ENCODE data around the gene ANKRA2.

ANKRA2 gene

GRCh38 chr5:73542020-73542419 is 23.4 kb downstream of the ANKRA2 start:
- H3K9me3 ChIP-seq (ENCODE audit: control insufficient read depth, insufficient read depth, low read length) = no peaks in the 10 kb centered on the region

GRCh38 chr5:73540192-73540591 is 25.2 kb downstream of the ANKRA2 start:
- H3K27me3 ChIP-seq (ENCODE audit: control insufficient read depth, insufficient read depth, low read length) = no peaks in the 10 kb centered on the region
- peaks cover 6% of the 10 kb centered on the region for H3K4me1 ChIP-seq (ENCODE audit: control insufficient read depth, insufficient read depth, low read length)
- no peak overlapping the region for H3K9ac ChIP-seq (ENCODE audit: low read depth, low read length)
- no peaks in the 10 kb centered on the region for H3K36me3 ChIP-seq (ENCODE audit: control insufficient read depth, insufficient read depth, low read length)
- H3K9me3 ChIP-seq (ENCODE audit: control insufficient read depth, insufficient read depth, low read length) = no peaks in the 10 kb centered on the region
- no peak overlapping the region for H3K4me3 ChIP-seq (ENCODE audit: low read depth, low read length)

More at GRCh38 chr5:73542020-73542419, 23.4 kb downstream of the ANKRA2 start:
- H3K9ac ChIP-seq (ENCODE audit: low read depth, low read length) = no peak overlapping the region
- H3K27me3 ChIP-seq (ENCODE audit: control insufficient read depth, insufficient read depth, low read length) = no peaks in the 10 kb centered on the region
- no peaks in the 10 kb centered on the region for H3K36me3 ChIP-seq (ENCODE audit: control insufficient read depth, insufficient read depth, low read length)
- peaks cover 6% of the 10 kb centered on the region for H3K4me1 ChIP-seq (ENCODE audit: control insufficient read depth, insufficient read depth, low read length)
- H3K4me3 ChIP-seq (ENCODE audit: low read depth, low read length) = no peak overlapping the region

- Histone ChIP-seq H3K36me3 (ENCODE audit: control insufficient read depth, insufficient read depth, low read length) (no peaks in the 10 kb centered on the region), H3K4me1 (ENCODE audit: control insufficient read depth, insufficient read depth, low read length) (peaks cover 6% of the 10 kb centered on the region), H3K27me3 (ENCODE audit: control insufficient read depth, insufficient read depth, low read length) (no peaks in the 10 kb centered on the region), H3K9ac (ENCODE audit: low read depth, low read length) (no peak overlapping the region), H3K4me3 (ENCODE audit: low read depth, low read length) (no peak overlapping the region), H3K9me3 (ENCODE audit: control insufficient read depth, insufficient read depth, low read length) (no peaks in the 10 kb centered on the region)
Measured at GRCh38 chr5:73539730-73540129, 25.7 kb downstream of the ANKRA2 start.

- H3K9me3 ChIP-seq (ENCODE audit: control insufficient read depth, insufficient read depth, low read length) = no peaks in the 10 kb centered on the region
- H3K27me3 ChIP-seq (ENCODE audit: control insufficient read depth, insufficient read depth, low read length) = no peaks in the 10 kb centered on the region
- no peak overlapping the region for H3K4me3 ChIP-seq (ENCODE audit: low read depth, low read length)
- no peaks in the 10 kb centered on the region for H3K4me1 ChIP-seq (ENCODE audit: control insufficient read depth, insufficient read depth, low read length)
- H3K36me3 ChIP-seq (ENCODE audit: control insufficient read depth, insufficient read depth, low read length) = no peaks in the 10 kb centered on the region
- no peak overlapping the region for H3K9ac ChIP-seq (ENCODE audit: low read depth, low read length)
Measured at GRCh38 chr5:73534971-73535370, 30.5 kb downstream of the ANKRA2 start.

- H3K4me3 ChIP-seq (ENCODE audit: low read depth, low read length) = no peak overlapping the region
- no peaks in the 10 kb centered on the region for H3K36me3 ChIP-seq (ENCODE audit: control insufficient read depth, insufficient read depth, low read length)
- H3K27me3 ChIP-seq (ENCODE audit: control insufficient read depth, insufficient read depth, low read length) = no peaks in the 10 kb centered on the region
- H3K9ac ChIP-seq (ENCODE audit: low read depth, low read length) = no peak overlapping the region
- no peaks in the 10 kb centered on the region for H3K9me3 ChIP-seq (ENCODE audit: control insufficient read depth, insufficient read depth, low read length)
- H3K4me1 ChIP-seq (ENCODE audit: control insufficient read depth, insufficient read depth, low read length) = peaks cover 2% of the 10 kb centered on the region
Measured at GRCh38 chr5:73534011-73534644, 31.3 kb downstream of the ANKRA2 start.

GRCh38 chr5:73532195-73532594 is 33.2 kb downstream of the ANKRA2 start:
- Histone ChIP-seq H3K36me3 (ENCODE audit: control insufficient read depth, insufficient read depth, low read length) (no peaks in the 10 kb centered on the region), H3K27me3 (ENCODE audit: control insufficient read depth, insufficient read depth, low read length) (no peaks in the 10 kb centered on the region), H3K9ac (ENCODE audit: low read depth, low read length) (no peak overlapping the region), H3K4me3 (ENCODE audit: low read depth, low read length) (no peak overlapping the region), H3K4me1 (ENCODE audit: control insufficient read depth, insufficient read depth, low read length) (peaks cover 8% of the 10 kb centered on the region), H3K9me3 (ENCODE audit: control insufficient read depth, insufficient read depth, low read length) (no peaks in the 10 kb centered on the region)

- H3K4me3 ChIP-seq (ENCODE audit: low read depth, low read length) = no peak overlapping the region
- H3K9me3 ChIP-seq (ENCODE audit: control insufficient read depth, insufficient read depth, low read length) = no peaks in the 10 kb centered on the region
- H3K9ac ChIP-seq (ENCODE audit: low read depth, low read length) = no peak overlapping the region
- H3K36me3 ChIP-seq (ENCODE audit: control insufficient read depth, insufficient read depth, low read length) = no peaks in the 10 kb centered on the region
- H3K27me3 ChIP-seq (ENCODE audit: control insufficient read depth, insufficient read depth, low read length) = no peaks in the 10 kb centered on the region
- peaks cover 8% of the 10 kb centered on the region for H3K4me1 ChIP-seq (ENCODE audit: control insufficient read depth, insufficient read depth, low read length)
Measured at GRCh38 chr5:73531356-73531755, 34.1 kb downstream of the ANKRA2 start.

- Histone ChIP-seq H3K4me3 (ENCODE audit: low read depth, low read length) (no peak overlapping the region), H3K4me1 (ENCODE audit: control insufficient read depth, insufficient read depth, low read length) (peaks cover 8% of the 10 kb centered on the region), H3K9ac (ENCODE audit: low read depth, low read length) (no peak overlapping the region), H3K27me3 (ENCODE audit: control insufficient read depth, insufficient read depth, low read length) (no peaks in the 10 kb centered on the region), H3K9me3 (ENCODE audit: control insufficient read depth, insufficient read depth, low read length) (no peaks in the 10 kb centered on the region), H3K36me3 (ENCODE audit: control insufficient read depth, insufficient read depth, low read length) (no peaks in the 10 kb centered on the region)
Measured at GRCh38 chr5:73529081-73529480, 36.4 kb downstream of the ANKRA2 start.

- Histone ChIP-seq H3K27me3 (ENCODE audit: control insufficient read depth, insufficient read depth, low read length) (no peaks in the 10 kb centered on the region), H3K4me3 (ENCODE audit: low read depth, low read length) (no peak overlapping the region), H3K36me3 (ENCODE audit: control insufficient read depth, insufficient read depth, low read length) (no peaks in the 10 kb centered on the region), H3K9ac (ENCODE audit: low read depth, low read length) (no peak overlapping the region), H3K9me3 (ENCODE audit: control insufficient read depth, insufficient read depth, low read length) (no peaks in the 10 kb centered on the region), H3K4me1 (ENCODE audit: control insufficient read depth, insufficient read depth, low read length) (peaks cover 8% of the 10 kb centered on the region)
Measured at GRCh38 chr5:73528248-73528647, 37.2 kb downstream of the ANKRA2 start.

- no peaks in the 10 kb centered on the region for H3K36me3 ChIP-seq (ENCODE audit: control insufficient read depth, insufficient read depth, low read length)
- H3K9ac ChIP-seq (ENCODE audit: low read depth, low read length) = no peak overlapping the region
- H3K9me3 ChIP-seq (ENCODE audit: control insufficient read depth, insufficient read depth, low read length) = no peaks in the 10 kb centered on the region
- peaks cover 8% of the 10 kb centered on the region for H3K4me1 ChIP-seq (ENCODE audit: control insufficient read depth, insufficient read depth, low read length)
- H3K27me3 ChIP-seq (ENCODE audit: control insufficient read depth, insufficient read depth, low read length) = no peaks in the 10 kb centered on the region
- H3K4me3 ChIP-seq (ENCODE audit: low read depth, low read length) = no peak overlapping the region
Measured at GRCh38 chr5:73525606-73526203, 39.7 kb downstream of the ANKRA2 start.

GRCh38 chr5:73523861-73524260 is 41.6 kb downstream of the ANKRA2 start:
- no peaks in the 10 kb centered on the region for H3K9me3 ChIP-seq (ENCODE audit: control insufficient read depth, insufficient read depth, low read length)
- H3K4me3 ChIP-seq (ENCODE audit: low read depth, low read length) = no peak overlapping the region
- H3K27me3 ChIP-seq (ENCODE audit: control insufficient read depth, insufficient read depth, low read length) = no peaks in the 10 kb centered on the region
- H3K4me1 ChIP-seq (ENCODE audit: control insufficient read depth, insufficient read depth, low read length) = peaks cover 3% of the 10 kb centered on the region
- no peak overlapping the region for H3K9ac ChIP-seq (ENCODE audit: low read depth, low read length)
- H3K36me3 ChIP-seq (ENCODE audit: control insufficient read depth, insufficient read depth, low read length) = no peaks in the 10 kb centered on the region

- Histone ChIP-seq H3K4me3 (ENCODE audit: low read depth, low read length) (no peak overlapping the region), H3K4me1 (ENCODE audit: control insufficient read depth, insufficient read depth, low read length) (no peaks in the 10 kb centered on the region), H3K27me3 (ENCODE audit: control insufficient read depth, insufficient read depth, low read length) (no peaks in the 10 kb centered on the region)
Measured at GRCh38 chr5:73522989-73523388, 42.5 kb downstream of the ANKRA2 start.

More at GRCh38 chr5:73522989-73523388, 42.5 kb downstream of the ANKRA2 start:
- Histone ChIP-seq H3K36me3 (ENCODE audit: control insufficient read depth, insufficient read depth, low read length) (no peaks in the 10 kb centered on the region), H3K9me3 (ENCODE audit: control insufficient read depth, insufficient read depth, low read length) (no peaks in the 10 kb centered on the region), H3K9ac (ENCODE audit: low read depth, low read length) (no peak overlapping the region)
